Hematopoietic multipotent progenitor cell treated with erythropoietin and hydrocortisone succinate and interleukin-3 and kit ligand, for 15 days (in vitro differentiated cells): ENCODE measurements around the gene FBXW10.
"Not testable (repeated sequence)": the region's sequence is repeated elsewhere in the genome, so short reads cannot be mapped to it uniquely, and the experiment has no call there.

Source experiments
- DNase-seq: peaks from one replicate; pipeline ENCODE4 v3.0.0-alpha.2; 2015; ENCODE audit warnings: low spot score

The FBXW10 gene

GRCh38 chr17:18743699-18744421 lies at the start of gene FBXW10:
Gene FBXW10 (plus strand): TSS chr17:18744054. CDS start chr17:18744245, 191 bp downstream.
- not testable (repeated sequence) for DNase-seq

DNA sequence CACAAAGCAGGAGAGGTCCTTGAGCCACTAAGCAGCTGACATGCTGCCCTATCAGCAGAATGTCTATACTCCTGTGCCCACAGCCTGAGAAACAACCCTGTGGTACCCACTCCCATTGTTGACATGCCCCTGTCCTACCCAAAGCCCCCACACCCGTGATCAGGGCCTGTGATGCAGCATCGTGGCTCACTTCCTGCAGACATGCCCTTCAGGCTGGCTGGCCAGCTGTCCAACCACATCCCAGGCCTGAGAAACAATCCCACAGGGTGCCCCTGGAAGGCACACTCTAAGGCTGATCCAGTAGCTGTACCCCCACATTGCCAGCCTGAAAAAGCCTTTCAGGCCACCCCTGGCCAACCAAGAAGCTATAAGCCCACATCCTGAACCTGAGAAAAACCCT lies 48.7 kb upstream of the FBXW10 start:
- not testable (repeated sequence) for DNase-seq

GRCh38 chr17:18698473-18699103 lies 45.3 kb upstream of the FBXW10 start:
- DNase-seq: not testable (repeated sequence)

DNA sequence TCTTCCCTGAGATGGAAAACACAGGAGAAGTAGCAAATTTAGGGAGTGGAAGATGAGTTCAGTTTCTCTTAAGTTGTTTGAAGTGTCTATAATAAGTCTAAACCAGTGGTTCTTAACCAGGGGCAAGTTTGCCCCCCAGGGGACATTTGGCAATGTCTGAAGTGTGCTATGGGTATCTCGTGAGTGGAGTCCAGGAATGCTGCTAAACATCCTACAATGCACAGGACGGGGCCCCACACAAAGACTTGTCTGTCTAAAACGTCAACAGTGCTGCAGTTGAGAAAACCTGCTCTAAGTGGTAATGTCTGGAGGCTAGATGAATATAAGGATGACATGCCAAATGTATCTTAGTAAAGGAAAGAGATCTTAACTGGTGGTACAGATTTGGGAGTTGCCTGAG lies 37.9 kb upstream of the FBXW10 start:
- not testable (repeated sequence) for DNase-seq

GRCh38 chr17:18708215-18708614 lies 35.6 kb upstream of the FBXW10 start:
- not testable (repeated sequence) for DNase-seq

DNA sequence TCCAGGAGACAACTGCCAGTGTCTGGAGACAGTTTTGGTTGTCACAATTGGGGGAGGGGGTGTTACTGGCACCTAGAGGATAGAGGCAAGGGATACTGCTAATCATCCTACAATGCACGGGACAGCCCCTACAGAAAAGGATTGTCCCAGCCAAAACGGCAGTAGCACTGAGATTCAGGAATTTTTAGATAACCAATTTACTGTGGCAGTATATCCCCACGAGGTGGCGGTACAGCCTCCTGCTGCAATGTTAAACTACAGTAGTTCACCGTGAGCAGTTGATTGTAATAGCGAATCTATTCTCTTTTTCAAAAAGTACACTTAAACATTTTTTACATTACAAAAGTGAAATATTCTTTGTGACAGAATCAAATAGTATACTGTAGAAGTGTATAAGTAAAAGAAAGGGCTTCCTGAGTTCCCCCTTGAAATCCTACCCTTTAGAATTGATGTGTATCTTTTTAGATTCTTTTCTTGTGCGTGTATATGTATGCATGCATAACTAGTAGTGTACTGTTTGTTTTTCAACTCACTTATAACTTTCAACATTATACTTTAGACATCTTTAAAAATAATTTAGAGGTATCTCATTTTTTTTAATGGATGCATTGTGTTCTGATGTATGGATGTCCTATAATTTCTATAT lies 31.4 kb upstream of the FBXW10 start:
- peak; percentile 62 for DNase-seq

GRCh38 chr17:18718643-18719427 lies 25.0 kb upstream of the FBXW10 start:
- DNase-seq: not testable (repeated sequence)

DNA sequence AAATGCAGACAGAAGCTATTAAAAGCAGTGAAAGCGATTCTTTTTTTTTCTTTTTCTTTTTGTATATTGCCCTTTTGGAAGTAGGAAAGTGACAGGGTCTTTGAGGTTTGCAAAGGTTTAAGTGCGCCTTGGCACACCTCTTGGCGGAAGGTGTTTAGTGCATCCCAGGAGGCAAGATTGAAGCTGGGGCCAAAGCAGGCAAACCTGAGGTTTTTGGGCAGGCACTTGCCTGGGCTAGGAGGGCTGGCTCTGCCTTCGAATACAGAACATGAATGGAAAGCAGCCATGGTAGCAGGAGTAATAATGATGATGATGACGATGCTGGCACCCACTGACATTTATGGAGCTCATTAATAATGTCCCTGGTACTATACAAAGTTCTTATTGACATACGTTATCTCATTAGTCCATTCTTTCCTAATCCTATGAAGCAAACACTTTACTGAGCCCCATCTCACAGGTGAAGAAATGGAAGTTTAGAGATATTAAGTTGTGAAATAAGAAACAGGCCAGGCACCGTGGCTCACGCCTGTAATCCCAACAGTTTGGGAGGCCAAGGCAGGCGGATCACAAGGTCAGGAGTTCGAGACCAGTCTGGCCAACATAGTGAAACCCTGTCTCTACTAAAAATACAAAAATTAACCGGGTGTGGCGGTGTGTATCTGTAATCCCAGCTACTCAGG lies 24.3 kb upstream of the FBXW10 start:
- DNase-seq: not testable (repeated sequence)

DNA sequence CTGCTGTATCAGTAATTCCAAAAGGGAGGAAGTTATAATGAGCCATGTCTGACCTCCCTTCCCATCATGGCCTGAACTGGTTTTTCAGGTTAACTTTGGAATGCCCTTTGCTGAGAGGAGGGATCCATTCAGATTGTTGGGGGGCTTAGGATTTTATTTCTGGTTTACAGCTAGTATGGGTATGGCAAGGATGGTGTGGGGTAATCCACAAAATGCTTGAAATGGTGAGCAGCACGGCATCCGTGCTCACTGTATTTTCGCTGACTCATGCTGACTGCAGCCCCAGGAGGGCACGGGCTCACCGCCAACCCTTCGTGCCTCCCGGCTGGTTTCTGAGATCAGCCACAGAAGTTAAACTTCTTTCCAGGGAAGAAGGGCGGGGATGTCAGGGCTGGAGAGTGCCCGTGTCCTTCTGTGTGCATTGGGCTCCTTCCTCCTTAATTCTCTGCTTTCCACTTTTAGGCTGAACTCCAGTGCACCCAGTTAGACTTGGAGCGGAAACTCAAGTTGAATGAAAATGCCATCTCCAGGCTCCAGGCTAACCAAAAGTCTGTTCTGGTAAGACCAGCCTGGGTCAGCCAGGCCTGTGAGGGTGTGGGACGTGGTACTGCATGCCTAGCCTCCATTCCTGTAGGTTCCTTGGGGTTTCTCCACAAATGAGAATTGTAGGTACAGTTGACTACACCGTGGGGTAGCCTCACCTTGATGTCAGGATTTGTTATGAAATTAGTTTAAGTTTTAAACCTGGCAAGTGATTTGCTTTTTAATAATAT lies 21.9 kb upstream of the FBXW10 start:
- DNase-seq: not testable (repeated sequence)

- not testable (repeated sequence) for DNase-seq
These were observed 21.2 kb upstream of the FBXW10 start for GRCh38 chr17:18722612-18723011.

GRCh38 chr17:18723509-18723908 lies 20.3 kb upstream of the FBXW10 start:
- DNase-seq: not testable (repeated sequence)

DNA sequence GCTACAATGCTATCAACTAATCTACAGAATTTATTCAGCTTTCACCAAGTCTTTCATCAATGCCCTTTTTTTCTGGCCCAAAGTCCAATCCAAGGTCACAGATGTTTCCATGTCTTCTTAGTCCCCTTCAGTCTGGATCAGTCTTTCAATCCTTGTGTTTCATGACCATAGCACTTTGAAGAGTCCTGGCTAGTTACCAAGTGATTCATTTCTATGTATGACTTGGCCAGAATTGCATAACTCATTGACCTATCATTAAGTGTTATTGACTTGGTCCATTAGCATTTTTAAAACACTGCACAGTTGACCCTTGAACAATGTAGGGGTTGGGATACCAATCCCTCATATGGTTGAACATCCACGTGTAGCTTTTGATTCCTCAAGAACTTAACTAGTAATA lies 11.4 kb upstream of the FBXW10 start:
- DNase-seq: not testable (repeated sequence)

- DNase-seq: not testable (repeated sequence)
These were observed 10.5 kb upstream of the FBXW10 start for GRCh38 chr17:18733350-18733749.

GRCh38 chr17:18739616-18740391 lies 4.0 kb upstream of the FBXW10 start:
- DNase-seq: not testable (repeated sequence)

GRCh38 chr17:18741228-18741627 lies 2.6 kb upstream of the FBXW10 start:
- not testable (repeated sequence) for DNase-seq

GRCh38 chr17:18744726-18745125 lies 872 bp downstream of the FBXW10 start:
- DNase-seq: not testable (repeated sequence)

DNA sequence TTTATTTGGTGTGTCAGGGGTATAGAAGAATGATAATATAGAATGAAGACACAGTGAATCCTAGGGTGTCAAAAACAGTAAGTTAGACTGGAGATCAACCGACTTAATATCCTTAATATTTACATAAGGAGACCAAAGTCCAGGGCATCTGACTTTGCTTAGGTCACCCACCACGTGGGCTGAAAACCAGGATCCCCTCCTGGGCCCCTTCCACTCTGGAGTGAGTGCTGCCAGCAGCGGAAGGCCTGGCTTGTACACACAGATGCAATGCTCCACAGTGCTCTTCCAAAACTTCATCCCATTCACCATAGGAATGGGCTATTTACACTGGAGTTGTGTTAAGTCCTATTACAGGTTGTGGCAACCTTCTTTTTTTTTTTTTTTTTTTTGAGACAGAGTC lies 2.7 kb downstream of the FBXW10 start:
- DNase-seq: not testable (repeated sequence)

GRCh38 chr17:18747501-18747900 lies 3.6 kb downstream of the FBXW10 start:
- DNase-seq: not testable (repeated sequence)

DNA sequence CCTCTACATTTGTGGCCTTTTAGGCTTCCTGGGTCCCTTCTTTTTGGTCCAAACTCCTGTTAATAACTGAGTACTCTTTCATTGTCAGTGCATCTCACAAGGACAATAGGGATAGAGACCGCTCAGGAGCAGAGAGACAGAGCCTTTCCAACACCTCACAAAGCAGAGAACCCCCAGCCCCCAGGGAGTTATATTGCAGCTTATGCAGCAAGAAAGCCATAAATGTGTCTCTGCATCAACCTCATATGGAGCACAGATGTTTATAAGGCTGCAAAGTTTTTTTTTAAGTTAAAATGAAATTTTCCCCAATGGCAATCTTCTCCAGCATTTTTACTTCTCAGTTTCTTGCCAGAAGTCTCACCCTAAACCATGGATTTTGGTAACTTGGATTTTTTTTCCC lies 6.4 kb downstream of the FBXW10 start:
- DNase-seq: not testable (repeated sequence)
